HEK293T (cell line): Measurements from ENCODE around the gene RRBP1.
A peak's percentile ranks its signal among the peaks of the same experiment; 100 is the strongest.

Source experiments
- CTCF ChIA-PET: fragments of 350-600 bp; formaldehyde crosslinking; extraction: SDS; loops from one replicate; lab custom pipeline; 2021; ENCODE audit warnings: antibody characterized with exemption, inconsistent platforms; lab: Yijun Ruan, JAX
- POLR2A ChIA-PET: fragments of 350-600 bp; formaldehyde crosslinking; extraction: SDS; loops from one replicate; lab custom pipeline; 2020; ENCODE audit warnings: antibody characterized with exemption, inconsistent platforms; lab: Yijun Ruan, JAX
- DNase-seq: peaks from one replicate; pipeline ENCODE4 v3.0.0; 2012; ENCODE audit warnings: mixed read lengths; ENCODE audit errors: extremely low spot score
- ARNT ChIP-seq: fragments of 450-650 bp; IDR thresholded peaks from 2 replicates; pipeline ENCODE4 v1.6.1; 2017; ENCODE audit warnings: mild to moderate bottlenecking
- BHLHE40 ChIP-seq: fragments of 450-650 bp; IDR thresholded peaks from 2 replicates; pipeline ENCODE4 v1.6.1; 2016; ENCODE audit warnings: mild to moderate bottlenecking, moderate library complexity, borderline replicate concordance
- CTBP1 ChIP-seq: fragments of 450-650 bp; IDR thresholded peaks from 2 replicates; pipeline ENCODE4 v1.6.1; 2016; ENCODE audit warnings: borderline replicate concordance
- ELF4 ChIP-seq: fragments of 450-650 bp; IDR thresholded peaks from 2 replicates; pipeline ENCODE4 v1.6.1; 2017; ENCODE audit warnings: antibody characterized with exemption
- FOXA1 ChIP-seq: fragments of 450-650 bp; IDR thresholded peaks from 2 replicates; pipeline ENCODE4 v1.6.1; 2016; ENCODE audit warnings: mild to moderate bottlenecking
- FOXK2 ChIP-seq: fragments of 450-650 bp; IDR thresholded peaks from 2 replicates; pipeline ENCODE4 v1.6.1; 2016; ENCODE audit warnings: mild to moderate bottlenecking
- FOXM1 ChIP-seq: fragments of 450-650 bp; IDR thresholded peaks from 2 replicates; pipeline ENCODE4 v1.6.1; 2017; ENCODE audit warnings: mild to moderate bottlenecking, borderline replicate concordance
- HDGF ChIP-seq: fragments of 450-650 bp; IDR thresholded peaks from 2 replicates; pipeline ENCODE4 v1.6.1; 2017; ENCODE audit warnings: antibody characterized with exemption, borderline replicate concordance
- L3MBTL2 ChIP-seq: fragments of 450-650 bp; conservative IDR thresholded peaks from 2 replicates; pipeline ENCODE4 v1.6.1; 2016; ENCODE audit warnings: mild to moderate bottlenecking
- LEF1 ChIP-seq: fragments of 450-650 bp; IDR thresholded peaks from 2 replicates; pipeline ENCODE4 v1.6.1; 2017; ENCODE audit warnings: mild to moderate bottlenecking, borderline replicate concordance
- NFRKB ChIP-seq: fragments of 450-650 bp; IDR thresholded peaks from 2 replicates; pipeline ENCODE4 v1.6.1; 2016; ENCODE audit warnings: mild to moderate bottlenecking, moderate library complexity
- PKNOX1 ChIP-seq: fragments of 450-650 bp; IDR thresholded peaks from 2 replicates; pipeline ENCODE4 v1.6.1; 2016
- SP1 ChIP-seq: fragments of 450-650 bp; IDR thresholded peaks from 2 replicates; pipeline ENCODE4 v1.6.1; 2017
- SUZ12 ChIP-seq: fragments of 450-650 bp; IDR thresholded peaks from 2 replicates; pipeline ENCODE4 v1.6.1; 2016; ENCODE audit warnings: mild to moderate bottlenecking
- TARDBP ChIP-seq: fragments of 450-650 bp; IDR thresholded peaks from 2 replicates; pipeline ENCODE4 v1.6.1; 2016
- ZNF384 ChIP-seq: fragments of 450-650 bp; IDR thresholded peaks from 2 replicates; pipeline ENCODE4 v1.6.1; 2016

RRBP1 gene

GRCh38 chr20:17682103-17682888, at the start of gene RRBP1:
Gene RRBP1 (minus strand): TSS chr20:17682242. CDS start chr20:17660507, 21,735 bp downstream.
- CTCF ChIA-PET, result interaction anchor here (0.6 to 2.1 kb wide), 14 partner anchors 9 to 317 kb away, joined by 3 to 14 read pairs (median 4); no protein-coding TSS in a partner anchor
- TF ChIP-seq L3MBTL2 (peak; percentile 50; the same call in 1 of the 2 replicates), LEF1 (peak; percentile 37; the same call in 1 of the 2 replicates), PKNOX1 (peak; percentile 99), ELF4 (no peak), FOXK2 (no peak), FOXM1 (peak; percentile 75), HDGF (no peak)
- DNase-seq, result peak; percentile 96
- POLR2A ChIA-PET, result interaction anchor here (0.7 to 1.6 kb wide), 16 partner anchors 9 to 606 kb away, joined by 3 to 8 read pairs (median 4); partner anchors contain the start of genes BFSP1 and ZNF133

- TF ChIP-seq FOXA1, result no peak
- no peak for TF ChIP-seq FOXK2
- TF ChIP-seq PKNOX1, result no peak
- no peak for TF ChIP-seq ARNT
- no peak for TF ChIP-seq ZNF384
- no peak for TF ChIP-seq HDGF
- TF ChIP-seq LEF1, result no peak
- TF ChIP-seq FOXM1, result no peak
- no peak for TF ChIP-seq CTBP1
- no peak for TF ChIP-seq TARDBP
- DNase-seq, result no peak
- ChIA-PET CTCF (no interaction called here), POLR2A (no interaction called here)
These were observed 49.2 kb upstream of the RRBP1 start for GRCh38 chr20:17731233-17731632.

GRCh38 chr20:17730071-17730470, 48.0 kb upstream of the RRBP1 start:
- ChIA-PET POLR2A (no interaction called here), CTCF (no interaction called here)
- TF ChIP-seq ARNT (no peak), LEF1 (no peak), NFRKB (no peak), HDGF (no peak)
- no peak for DNase-seq

- CTCF ChIA-PET, result no interaction called here
- no peak for DNase-seq
- TF ChIP-seq FOXM1 (no peak), FOXA1 (no peak), NFRKB (no peak), TARDBP (no peak), FOXK2 (no peak), SUZ12 (no peak), ZNF384 (no peak), LEF1 (no peak), ARNT (no peak), SP1 (no peak), L3MBTL2 (no peak), PKNOX1 (no peak), ELF4 (no peak), HDGF (no peak), BHLHE40 (no peak), CTBP1 (no peak)
- POLR2A ChIA-PET, result no interaction called here
These were observed 46.0 kb upstream of the RRBP1 start for GRCh38 chr20:17728074-17728473.

GRCh38 chr20:17727351-17727750, 45.3 kb upstream of the RRBP1 start:
- DNase-seq, result no peak
- CTCF ChIA-PET, result interaction anchor here (0.6 kb wide), 1 partner anchor 10 kb away, joined by 3 read pairs; no protein-coding TSS in a partner anchor
- POLR2A ChIA-PET, result no interaction called here
- TF ChIP-seq LEF1 (no peak), TARDBP (no peak), PKNOX1 (no peak), ELF4 (no peak)

GRCh38 chr20:17726902-17727301, 44.9 kb upstream of the RRBP1 start:
- no peak for DNase-seq
- TF ChIP-seq PKNOX1 (no peak), SUZ12 (no peak), SP1 (no peak), BHLHE40 (no peak), LEF1 (no peak), L3MBTL2 (no peak), FOXM1 (no peak), HDGF (no peak), ZNF384 (no peak), TARDBP (no peak), ARNT (no peak), FOXA1 (no peak), ELF4 (no peak), CTBP1 (no peak)
- CTCF ChIA-PET, result interaction anchor here (0.6 kb wide), 1 partner anchor 10 kb away, joined by 3 read pairs; no protein-coding TSS in a partner anchor
- POLR2A ChIA-PET, result no interaction called here
